Measurements from ENCODE around the gene APBA3. TPM values are rescaled to one million over a fixed set of nuclear protein-coding genes. Genes with fewer than 3 reads are reported as not detected.

Gene APBA3
- total RNA-seq, 2 donors from 2014 or later, result 40.6 to 55.4 TPM

- Mint-ChIP-seq H3K36me3 (peaks cover 9% of the 10 kb centered on the region), H3K4me1 (ENCODE audit: low read depth in 2 of 2) (peaks cover 14 to 30% of the 10 kb centered on the region in 2 donors), H3K4me3 (no peak overlapping the region), H3K27me3 (no peaks in the 10 kb centered on the region), H3K9me3 (peaks cover 6% of the 10 kb centered on the region), H3K27ac (no peak overlapping the region)
- ATAC-seq, result no peak
- DNase-seq (ENCODE audit: low spot score), result no peak
Measured at GRCh38 chr19:3782903-3783302, 21.4 kb upstream of the APBA3 start.

GRCh38 chr19:3782330-3782729 lies 20.8 kb upstream of the APBA3 start:
- H3K27ac Mint-ChIP-seq, result peak overlapping the region in 1 of 2 donors; percentile 3
- no peak overlapping the region for H3K4me3 Mint-ChIP-seq
- DNase-seq (ENCODE audit: low spot score), result no peak
- H3K9me3 Mint-ChIP-seq, result peaks cover 6% of the 10 kb centered on the region
- no peak for ATAC-seq
- no peaks in the 10 kb centered on the region for H3K27me3 Mint-ChIP-seq
- H3K36me3 Mint-ChIP-seq, result peaks cover 9% of the 10 kb centered on the region
- H3K4me1 Mint-ChIP-seq (ENCODE audit: low read depth in 2 of 2), result peaks cover 14 to 28% of the 10 kb centered on the region in 2 donors

GRCh38 chr19:3781603-3782002 lies 20.1 kb upstream of the APBA3 start:
- DNase-seq (ENCODE audit: low spot score) (no peak), ATAC-seq (no peak)
- H3K9me3 Mint-ChIP-seq, result peaks cover 6% of the 10 kb centered on the region
- H3K27ac Mint-ChIP-seq, result peak overlapping the region in 1 of 2 donors; percentile 3
- peaks cover 9% of the 10 kb centered on the region for H3K36me3 Mint-ChIP-seq
- no peak overlapping the region for H3K4me3 Mint-ChIP-seq
- peaks cover 11 to 32% of the 10 kb centered on the region in 2 donors for H3K4me1 Mint-ChIP-seq (ENCODE audit: low read depth in 2 of 2)
- no peaks in the 10 kb centered on the region for H3K27me3 Mint-ChIP-seq

- H3K27ac Mint-ChIP-seq, result no peak overlapping the region
- H3K36me3 Mint-ChIP-seq, result peaks cover 9% of the 10 kb centered on the region
- ATAC-seq (no peak), DNase-seq (ENCODE audit: low spot score) (no peak)
- no peaks in the 10 kb centered on the region for H3K27me3 Mint-ChIP-seq
- peaks cover 10 to 35% of the 10 kb centered on the region in 2 donors for H3K4me1 Mint-ChIP-seq (ENCODE audit: low read depth in 2 of 2)
- H3K9me3 Mint-ChIP-seq, result peaks cover 6% of the 10 kb centered on the region
- no peak overlapping the region for H3K4me3 Mint-ChIP-seq
Measured at GRCh38 chr19:3780786-3781304, 19.4 kb upstream of the APBA3 start.

- Mint-ChIP-seq H3K9me3 (peaks cover 6% of the 10 kb centered on the region), H3K27ac (no peak overlapping the region), H3K4me1 (ENCODE audit: low read depth in 2 of 2) (peaks cover 5 to 27% of the 10 kb centered on the region in 2 donors), H3K27me3 (no peaks in the 10 kb centered on the region), H3K36me3 (peaks cover 9% of the 10 kb centered on the region), H3K4me3 (no peak overlapping the region)
- DNase-seq (ENCODE audit: low spot score), result no peak
- no peak for ATAC-seq
Measured at GRCh38 chr19:3778899-3779723, 17.6 kb upstream of the APBA3 start.

GRCh38 chr19:3778104-3778867 lies 16.8 kb upstream of the APBA3 start:
- DNase-seq (ENCODE audit: low spot score) (no peak), ATAC-seq (no peak)
- Mint-ChIP-seq H3K9me3 (peaks cover 6% of the 10 kb centered on the region), H3K36me3 (peaks cover 9% of the 10 kb centered on the region), H3K27ac (no peak overlapping the region), H3K4me3 (no peak overlapping the region), H3K27me3 (no peaks in the 10 kb centered on the region), H3K4me1 (ENCODE audit: low read depth in 2 of 2) (peaks cover 5 to 24% of the 10 kb centered on the region in 2 donors)

GRCh38 chr19:3776479-3777040 lies 15.1 kb upstream of the APBA3 start:
- Mint-ChIP-seq H3K36me3 (no peaks in the 10 kb centered on the region), H3K27ac (peak overlapping the region in 1 of 2 donors; percentile 67), H3K4me3 (no peak overlapping the region), H3K4me1 (ENCODE audit: low read depth in 2 of 2) (peaks cover 0 to 15% of the 10 kb centered on the region in 2 donors), H3K9me3 (no peaks in the 10 kb centered on the region), H3K27me3 (no peaks in the 10 kb centered on the region)
- DNase-seq (ENCODE audit: low spot score), result no peak
- no peak for ATAC-seq

- Mint-ChIP-seq H3K27me3 (no peaks in the 10 kb centered on the region), H3K27ac (no peak overlapping the region), H3K4me3 (no peak overlapping the region), H3K36me3 (no peaks in the 10 kb centered on the region), H3K4me1 (ENCODE audit: low read depth in 2 of 2) (peaks cover 0 to 11% of the 10 kb centered on the region in 2 donors), H3K9me3 (no peaks in the 10 kb centered on the region)
- DNase-seq (ENCODE audit: low spot score) (no peak), ATAC-seq (no peak)
Measured at GRCh38 chr19:3775831-3776230, 14.3 kb upstream of the APBA3 start.

- H3K4me1 Mint-ChIP-seq (ENCODE audit: low read depth in 2 of 2), result peaks cover 0 to 10% of the 10 kb centered on the region in 2 donors
- H3K27me3 Mint-ChIP-seq, result no peaks in the 10 kb centered on the region
- no peak for ATAC-seq
- no peaks in the 10 kb centered on the region for H3K36me3 Mint-ChIP-seq
- H3K4me3 Mint-ChIP-seq, result no peak overlapping the region
- H3K9me3 Mint-ChIP-seq, result no peaks in the 10 kb centered on the region
- DNase-seq (ENCODE audit: low spot score), result no peak
- no peak overlapping the region for H3K27ac Mint-ChIP-seq
Measured at GRCh38 chr19:3775374-3775711, 13.9 kb upstream of the APBA3 start.

GRCh38 chr19:3774621-3775373 lies 13.3 kb upstream of the APBA3 start:
- ATAC-seq, result no peak
- H3K36me3 Mint-ChIP-seq, result no peaks in the 10 kb centered on the region
- H3K4me1 Mint-ChIP-seq (ENCODE audit: low read depth in 2 of 2), result peaks cover 0 to 10% of the 10 kb centered on the region in 2 donors
- H3K27me3 Mint-ChIP-seq, result no peaks in the 10 kb centered on the region
- DNase-seq (ENCODE audit: low spot score), result no peak
- no peak overlapping the region for H3K27ac Mint-ChIP-seq
- no peaks in the 10 kb centered on the region for H3K9me3 Mint-ChIP-seq
- no peak overlapping the region for H3K4me3 Mint-ChIP-seq

- DNase-seq (ENCODE audit: low spot score), result no peak
- H3K27ac Mint-ChIP-seq, result no peak overlapping the region
Measured at GRCh38 chr19:3773814-3774515, 12.5 kb upstream of the APBA3 start.

GRCh38 chr19:3771906-3772455 lies 10.5 kb upstream of the APBA3 start, which contains the start of gene RAX2:
RAX2 (minus strand) TSS chr19:3772228; CDS start chr19:3771742, 486 bp downstream.
- H3K36me3 Mint-ChIP-seq, result no peaks in the 10 kb centered on the region
- H3K4me3 Mint-ChIP-seq, result no peak within 1 kb of the TSS
- peaks cover under 1 to 13% of the 10 kb centered on the region in 2 donors for H3K4me1 Mint-ChIP-seq (ENCODE audit: low read depth in 2 of 2)
- no peaks in the 10 kb centered on the region for H3K9me3 Mint-ChIP-seq
- no peak within 1 kb of the TSS for H3K27ac Mint-ChIP-seq
- H3K27me3 Mint-ChIP-seq, result no peaks in the 10 kb centered on the region
- DNase-seq (ENCODE audit: low spot score), result no peak
- no peak for ATAC-seq

More at GRCh38 chr19:3773814-3774515, 12.5 kb upstream of the APBA3 start:
- H3K4me3 Mint-ChIP-seq, result no peak overlapping the region
- peaks cover 0 to 11% of the 10 kb centered on the region in 2 donors for H3K4me1 Mint-ChIP-seq (ENCODE audit: low read depth in 2 of 2)
- H3K27me3 Mint-ChIP-seq, result no peaks in the 10 kb centered on the region
- no peaks in the 10 kb centered on the region for H3K36me3 Mint-ChIP-seq
- no peak for ATAC-seq
- H3K9me3 Mint-ChIP-seq, result no peaks in the 10 kb centered on the region

All from natural killer cell treated with Interleukin-12 subunit alpha and Interleukin-12 subunit beta and Interleukin-15 and Interleukin-18, amount 100 ng/mL, for 72 hours (primary cell).